GM23248 (cell line): ENCODE results near the gene ZNF746. TPM values are rescaled to one million over a fixed set of nuclear protein-coding genes. Genes with fewer than 3 reads are reported as not detected.
A peak's percentile ranks its signal among the peaks of the same experiment; 100 is the strongest.

ENCODE experiments used
- DNase-seq: peaks from one replicate; pipeline ENCODE4 v3.0.0-alpha.2; 2015
- H2AFZ ChIP-seq: fragments of 200-600 bp; sonication (generic); 2 replicates; pipeline ENCODE4 v1.6.1; 2016; ENCODE audit warnings: antibody characterized with exemption
- H3F3A ChIP-seq: fragments of 200-600 bp; sonication (generic); 2 replicates; pipeline ENCODE4 v1.6.1; 2016; ENCODE audit warnings: mild to moderate bottlenecking, antibody characterized with exemption, mixed run types; ENCODE audit not compliant: insufficient read depth
- H3K27ac ChIP-seq: fragments of 200-600 bp; sonication (generic); 2 replicates; pipeline ENCODE4 v1.5.1; 2016; ENCODE audit warnings: mild to moderate bottlenecking
- H3K27me3 ChIP-seq: fragments of 200-600 bp; sonication (generic); replicated peaks from 2 replicates; pipeline ENCODE4 v1.6.1; 2016; ENCODE audit warnings: mild to moderate bottlenecking; ENCODE audit not compliant: insufficient read depth
- H3K36me3 ChIP-seq: fragments of 200-600 bp; sonication (generic); 2 replicates; pipeline ENCODE4 v1.6.1; 2016; ENCODE audit warnings: low read depth, mild to moderate bottlenecking
- H3K4me1 ChIP-seq: fragments of 200-600 bp; sonication (generic); 2 replicates; pipeline ENCODE4 v1.6.1; 2016; ENCODE audit warnings: mild to moderate bottlenecking; ENCODE audit not compliant: insufficient read depth
- H3K4me2 ChIP-seq: fragments of 200-600 bp; sonication (generic); one replicate; pipeline ENCODE4 v1.6.1; 2016; ENCODE audit warnings: mild to moderate bottlenecking; ENCODE audit not compliant: unreplicated experiment
- H3K4me3 ChIP-seq: fragments of 200-600 bp; sonication (generic); 2 replicates; pipeline ENCODE4 v1.5.1; 2016; ENCODE audit warnings: mild to moderate bottlenecking
- H3K79me2 ChIP-seq: fragments of 200-600 bp; sonication (generic); 2 replicates; pipeline ENCODE4 v1.6.1; 2016; ENCODE audit warnings: mild to moderate bottlenecking; ENCODE audit not compliant: insufficient read depth
- H3K9ac ChIP-seq: fragments of 200-600 bp; sonication (generic); 2 replicates; pipeline ENCODE4 v1.6.1; 2016; ENCODE audit warnings: mild to moderate bottlenecking
- H3K9me2 ChIP-seq: fragments of 200-600 bp; sonication (generic); 2 replicates; pipeline ENCODE4 v1.6.1; 2016; ENCODE audit warnings: mixed run types, mild to moderate bottlenecking, moderate library complexity; ENCODE audit not compliant: insufficient read depth
- H3K9me3 ChIP-seq: fragments of 200-600 bp; sonication (generic); one replicate; pipeline ENCODE4 v1.6.1; 2017; ENCODE audit warnings: low read depth
- H4K20me1 ChIP-seq: fragments of 200-600 bp; sonication (generic); 2 replicates; pipeline ENCODE4 v1.6.0; 2016; ENCODE audit not compliant: insufficient read depth
- EZH2 ChIP-seq: fragments of 200-600 bp; sonication (generic); IDR thresholded peaks from 2 replicates; pipeline ENCODE4 v1.6.1; 2018; ENCODE audit warnings: antibody characterized with exemption, mild to moderate bottlenecking; ENCODE audit not compliant: insufficient read depth, poor library complexity, severe bottlenecking
- EZH2phosphoT487 ChIP-seq: fragments of 200-600 bp; sonication (generic); IDR thresholded peaks from 2 replicates; pipeline ENCODE4 v1.6.1; 2018; ENCODE audit warnings: antibody characterized with exemption, moderate library complexity, mild to moderate bottlenecking, low read depth; ENCODE audit not compliant: insufficient read depth
- WGBS, 2 experiments: methylation state at CpG; one replicate each; pipeline ENCODE4 v1.1.6; 2015 to 2017; ENCODE audit warnings: low lambda C conversion rate in 2 of 2, low coverage in 1 of 2; ENCODE audit errors: missing lambda C conversion rate in 2 of 2; 5-methylcytosine and 5-hydroxymethylcytosine counted together
- in situ Hi-C: fragments of 300-500 bp; cut with MboI; formaldehyde crosslinking; loops from 2 replicates; pipeline ENCODE4 v1.15.0; 2020
- polyA plus RNA-seq: library from polyadenylated mRNA; unstranded; fragments of >200 nt; fragmentation: Nextera tagmentation; extraction: Ambion mirVana; gene quantifications from 2 replicates; pipeline ENCODE4 v1.2.1, GENCODE V29; 2016
- total RNA-seq: library from RNA; depleted of rRNA; stranded (reverse); fragments of >200 nt; shearing (Covaris generic); gene quantifications from 2 replicates; pipeline ENCODE4 v1.2.3, GENCODE V29; 2014

Gene ZNF746
- total and polyA plus RNA-seq, 2 experiments from 2014 or later = 9.7 to 17.8 TPM

GRCh38 chr7:149532654-149533053 lies 35.0 kb upstream of the ZNF746 start:
- Histone ChIP-seq H3K27me3 (no peaks in the 10 kb centered on the region), H4K20me1 (no peaks in the 10 kb centered on the region), H3K9ac (no peak overlapping the region), H3K4me2 (no peak overlapping the region), H3K27ac (no peak overlapping the region), H3K36me3 (no peaks in the 10 kb centered on the region), H3F3A (no peaks in the 10 kb centered on the region), H2AFZ (no peak overlapping the region), H3K4me1 (no peaks in the 10 kb centered on the region), H3K4me3 (no peak overlapping the region), H3K9me2 (no peaks in the 10 kb centered on the region), H3K9me3 (no peaks in the 10 kb centered on the region), H3K79me2 (no peaks in the 10 kb centered on the region)
- WGBS, 2 experiments = 43 to 47% methylated on average over 1 of the region's 1 CpG
- no peak for DNase-seq
- no peak for TF ChIP-seq EZH2
- TF ChIP-seq EZH2phosphoT487 = no peak
- in situ Hi-C loops = no loop called here

GRCh38 chr7:149529136-149529718 lies 31.6 kb upstream of the ZNF746 start:
- H2AFZ ChIP-seq = no peak overlapping the region
- in situ Hi-C loops = no loop called here
- no peaks in the 10 kb centered on the region for H3K79me2 ChIP-seq
- no peaks in the 10 kb centered on the region for H3K36me3 ChIP-seq
- H4K20me1 ChIP-seq = no peaks in the 10 kb centered on the region
- 13 to 14% methylated on average over 4 of the region's 4 CpGs for WGBS, 2 experiments
- no peaks in the 10 kb centered on the region for H3F3A ChIP-seq
- DNase-seq = peak; percentile 6
- no peaks in the 10 kb centered on the region for H3K4me1 ChIP-seq
- no peaks in the 10 kb centered on the region for H3K9me2 ChIP-seq
- no peak overlapping the region for H3K4me3 ChIP-seq
- H3K27me3 ChIP-seq = no peaks in the 10 kb centered on the region
- TF ChIP-seq EZH2phosphoT487 (no peak), EZH2 (no peak)
- no peak overlapping the region for H3K4me2 ChIP-seq
- H3K9me3 ChIP-seq = no peaks in the 10 kb centered on the region
- no peak overlapping the region for H3K9ac ChIP-seq
- no peak overlapping the region for H3K27ac ChIP-seq

GRCh38 chr7:149527414-149527813 lies 29.8 kb upstream of the ZNF746 start:
- Histone ChIP-seq H4K20me1 (no peaks in the 10 kb centered on the region), H3K36me3 (no peaks in the 10 kb centered on the region), H3K4me3 (no peak overlapping the region), H3K4me2 (no peak overlapping the region), H2AFZ (no peak overlapping the region), H3K9me2 (no peaks in the 10 kb centered on the region), H3K9ac (no peak overlapping the region), H3K27ac (no peak overlapping the region), H3F3A (no peaks in the 10 kb centered on the region), H3K27me3 (no peaks in the 10 kb centered on the region), H3K79me2 (no peaks in the 10 kb centered on the region), H3K9me3 (no peaks in the 10 kb centered on the region), H3K4me1 (no peaks in the 10 kb centered on the region)
- in situ Hi-C loops = no loop called here
- 9 to 52% methylated on average over 1 of the region's 1 CpG for WGBS, 2 experiments
- no peak for DNase-seq
- TF ChIP-seq EZH2 = no peak
- TF ChIP-seq EZH2phosphoT487 = no peak

GRCh38 chr7:149525280-149525679 lies 27.7 kb upstream of the ZNF746 start:
- H3K36me3 ChIP-seq = no peaks in the 10 kb centered on the region
- no peak for DNase-seq
- H3K9ac ChIP-seq = no peak overlapping the region
- in situ Hi-C loops = no loop called here
- H3K4me1 ChIP-seq = no peaks in the 10 kb centered on the region
- no peak overlapping the region for H2AFZ ChIP-seq
- no peak overlapping the region for H3K4me3 ChIP-seq
- TF ChIP-seq EZH2 = no peak
- no peak for TF ChIP-seq EZH2phosphoT487
- no peaks in the 10 kb centered on the region for H3K9me2 ChIP-seq
- no peak overlapping the region for H3K27ac ChIP-seq
- H3K79me2 ChIP-seq = no peaks in the 10 kb centered on the region
- no peaks in the 10 kb centered on the region for H3F3A ChIP-seq
- WGBS, 2 experiments = 47 to 50% methylated on average over 3 of the region's 3 CpGs
- no peaks in the 10 kb centered on the region for H3K27me3 ChIP-seq
- no peaks in the 10 kb centered on the region for H3K9me3 ChIP-seq
- no peaks in the 10 kb centered on the region for H4K20me1 ChIP-seq
- no peak overlapping the region for H3K4me2 ChIP-seq

- no peaks in the 10 kb centered on the region for H3K4me1 ChIP-seq
- no peaks in the 10 kb centered on the region for H3K36me3 ChIP-seq
- H2AFZ ChIP-seq = no peak overlapping the region
- no peaks in the 10 kb centered on the region for H3K27me3 ChIP-seq
- no peaks in the 10 kb centered on the region for H3K9me2 ChIP-seq
- no peaks in the 10 kb centered on the region for H4K20me1 ChIP-seq
- H3K9ac ChIP-seq = no peak overlapping the region
- no peak overlapping the region for H3K27ac ChIP-seq
- H3K4me3 ChIP-seq = no peak overlapping the region
- in situ Hi-C loops = no loop called here
- H3F3A ChIP-seq = no peaks in the 10 kb centered on the region
- H3K4me2 ChIP-seq = no peak overlapping the region
- no peak for DNase-seq
- H3K9me3 ChIP-seq = no peaks in the 10 kb centered on the region
- H3K79me2 ChIP-seq = no peaks in the 10 kb centered on the region
- TF ChIP-seq EZH2 (no peak), EZH2phosphoT487 (no peak)
Observed at GRCh38 chr7:149524394-149524793, 26.8 kb upstream of the ZNF746 start.
